ENCODE data around the gene ABCC1.
"Not testable (repeated sequence)": the region's sequence is repeated elsewhere in the genome, so short reads cannot be mapped to it uniquely, and the experiment has no call there.

Gene ABCC1

DNA sequence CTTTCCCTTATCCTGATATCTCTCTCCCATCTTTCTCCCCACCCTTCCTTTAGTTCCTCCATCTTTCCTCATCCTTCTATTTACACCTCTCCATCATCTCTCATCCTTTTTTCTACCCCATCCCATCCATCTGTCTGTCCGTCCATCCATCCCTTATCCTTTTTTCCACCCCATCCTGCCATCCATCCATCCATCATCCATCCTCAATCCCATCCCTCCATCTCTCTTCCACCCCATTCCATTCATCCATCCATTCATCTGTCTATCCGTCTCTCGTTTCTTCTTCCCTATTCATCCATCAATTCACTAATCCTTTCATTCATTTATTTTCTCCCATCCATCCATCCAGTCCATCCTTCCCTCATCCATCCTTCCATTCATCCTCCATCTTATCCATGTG, 205.8 kb downstream of the ABCC1 start:
- no peak overlapping the region for H3K4me3 ChIP-seq (ENCODE audit: low read depth, low read length)
- TF ChIP-seq, protein P1, sequence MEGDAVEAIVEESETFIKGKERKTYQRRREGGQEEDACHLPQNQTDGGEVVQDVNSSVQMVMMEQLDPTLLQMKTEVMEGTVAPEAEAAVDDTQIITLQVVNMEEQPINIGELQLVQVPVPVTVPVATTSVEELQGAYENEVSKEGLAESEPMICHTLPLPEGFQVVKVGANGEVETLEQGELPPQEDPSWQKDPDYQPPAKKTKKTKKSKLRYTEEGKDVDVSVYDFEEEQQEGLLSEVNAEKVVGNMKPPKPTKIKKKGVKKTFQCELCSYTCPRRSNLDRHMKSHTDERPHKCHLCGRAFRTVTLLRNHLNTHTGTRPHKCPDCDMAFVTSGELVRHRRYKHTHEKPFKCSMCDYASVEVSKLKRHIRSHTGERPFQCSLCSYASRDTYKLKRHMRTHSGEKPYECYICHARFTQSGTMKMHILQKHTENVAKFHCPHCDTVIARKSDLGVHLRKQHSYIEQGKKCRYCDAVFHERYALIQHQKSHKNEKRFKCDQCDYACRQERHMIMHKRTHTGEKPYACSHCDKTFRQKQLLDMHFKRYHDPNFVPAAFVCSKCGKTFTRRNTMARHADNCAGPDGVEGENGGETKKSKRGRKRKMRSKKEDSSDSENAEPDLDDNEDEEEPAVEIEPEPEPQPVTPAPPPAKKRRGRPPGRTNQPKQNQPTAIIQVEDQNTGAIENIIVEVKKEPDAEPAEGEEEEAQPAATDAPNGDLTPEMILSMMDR (IDR thresholded peaks at IDR 0.05; ENCODE audit: insufficient read depth, low read length, missing control alignments) = no peak
- ChIA-PET CTCF (no interaction called here), POLR2A (no interaction called here)
- DNase-seq (ENCODE audit: low read depth, low spot score) = no peak

DNA sequence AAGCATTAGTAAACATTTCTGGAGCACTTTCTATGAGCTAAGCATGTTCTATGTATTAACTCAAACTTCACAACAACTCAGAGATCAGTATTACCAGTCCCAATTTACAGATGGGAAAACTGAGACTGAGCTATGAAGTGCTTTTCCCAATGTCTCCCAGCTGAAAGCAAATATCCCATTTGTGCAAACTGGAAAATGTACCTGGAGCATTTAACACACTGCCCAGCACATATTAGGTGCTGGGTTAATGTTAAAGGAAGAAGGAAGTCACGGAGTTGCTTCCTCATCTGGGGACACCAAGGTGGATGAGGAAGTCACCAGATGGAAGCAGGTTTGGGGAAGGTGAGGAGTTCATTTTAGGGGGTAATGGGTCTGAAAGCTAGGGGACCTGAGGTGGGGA, 207.8 kb downstream of the ABCC1 start:
- ChIA-PET CTCF (interaction anchor here (1.0 to 1.8 kb wide), 3 partner anchors 12 to 32 kb away, joined by 3 to 4 read pairs (median 3); no protein-coding TSS in a partner anchor), POLR2A (no interaction called here)
- no peak overlapping the region for H3K4me3 ChIP-seq (ENCODE audit: low read depth, low read length)
- DNase-seq (ENCODE audit: low read depth, low spot score) = no peak
- TF ChIP-seq, protein P1 (IDR thresholded peaks at IDR 0.05; ENCODE audit: insufficient read depth, low read length, missing control alignments) = no peak

DNA sequence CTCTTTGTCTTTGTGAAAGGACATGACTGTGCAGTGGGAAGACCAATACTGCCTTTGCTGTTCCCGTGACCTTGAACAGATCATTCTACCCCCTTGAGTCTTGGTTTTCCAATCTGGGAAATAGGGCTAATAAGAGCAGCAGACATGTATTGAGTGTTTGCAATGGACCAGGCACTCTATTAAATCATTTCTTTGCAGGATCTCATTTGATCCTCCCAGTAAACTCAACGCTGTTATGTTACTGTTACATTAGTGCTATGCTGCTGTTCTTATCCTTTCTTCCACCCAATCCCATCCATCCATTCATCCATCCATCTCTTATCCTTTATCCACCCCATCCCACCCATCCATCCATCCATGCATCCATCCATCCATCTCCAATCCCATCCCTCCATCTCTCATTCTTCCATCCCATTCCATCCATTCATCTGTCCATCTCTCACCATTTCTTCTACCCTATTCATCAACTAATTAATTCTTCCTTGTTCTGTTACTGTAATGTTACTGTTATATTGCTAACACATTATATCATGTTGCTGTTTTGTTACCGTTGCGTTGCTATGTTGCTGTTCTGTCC, 208.8 kb downstream of the ABCC1 start:
- no peak overlapping the region for H3K4me3 ChIP-seq (ENCODE audit: low read depth, low read length)
- DNase-seq (ENCODE audit: low read depth, low spot score) = no peak
- ChIA-PET CTCF (interaction anchor here (1.4 kb wide), 1 partner anchor 31 kb away, joined by 3 read pairs; no protein-coding TSS in a partner anchor), POLR2A (no interaction called here)
- TF ChIP-seq, protein P1 (IDR thresholded peaks at IDR 0.05; ENCODE audit: insufficient read depth, low read length, missing control alignments) = no peak

DNA sequence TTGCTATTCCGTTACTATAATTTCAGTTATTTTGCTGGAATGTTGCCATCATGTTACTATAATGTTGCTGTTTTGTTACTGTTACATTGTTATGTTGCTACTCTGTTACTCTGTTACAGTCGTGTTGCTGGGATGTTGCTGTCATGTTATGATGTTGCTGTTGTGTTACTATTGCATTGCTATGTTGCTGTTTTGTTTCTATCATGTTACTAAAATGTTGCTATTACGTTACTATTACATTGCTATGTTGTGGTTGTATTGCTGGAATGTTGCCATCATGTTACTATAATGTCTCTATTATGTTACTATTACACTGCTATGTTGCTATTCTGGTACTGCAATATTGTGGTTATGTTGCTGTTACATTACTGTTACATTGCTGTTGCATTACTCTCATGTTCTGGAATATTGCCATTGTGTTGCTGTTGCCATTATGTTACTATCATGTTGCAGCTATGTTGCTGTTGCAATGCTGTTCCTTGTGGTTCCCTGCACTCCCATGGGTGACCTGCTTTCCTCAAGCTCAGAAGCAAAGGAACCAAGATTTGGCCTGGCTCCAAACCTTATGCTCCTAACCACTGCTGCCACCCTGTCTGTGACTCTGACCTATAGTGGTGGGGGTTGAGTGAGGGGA, 209.4 kb downstream of the ABCC1 start:
- POLR2A ChIA-PET = no interaction called here
- CTCF ChIA-PET = no interaction called here
- TF ChIP-seq, protein P1 (IDR thresholded peaks at IDR 0.05; ENCODE audit: insufficient read depth, low read length, missing control alignments) = no peak
- DNase-seq (ENCODE audit: low read depth, low spot score) = no peak
- H3K4me3 ChIP-seq (ENCODE audit: low read depth, low read length) = no peak overlapping the region

DNA sequence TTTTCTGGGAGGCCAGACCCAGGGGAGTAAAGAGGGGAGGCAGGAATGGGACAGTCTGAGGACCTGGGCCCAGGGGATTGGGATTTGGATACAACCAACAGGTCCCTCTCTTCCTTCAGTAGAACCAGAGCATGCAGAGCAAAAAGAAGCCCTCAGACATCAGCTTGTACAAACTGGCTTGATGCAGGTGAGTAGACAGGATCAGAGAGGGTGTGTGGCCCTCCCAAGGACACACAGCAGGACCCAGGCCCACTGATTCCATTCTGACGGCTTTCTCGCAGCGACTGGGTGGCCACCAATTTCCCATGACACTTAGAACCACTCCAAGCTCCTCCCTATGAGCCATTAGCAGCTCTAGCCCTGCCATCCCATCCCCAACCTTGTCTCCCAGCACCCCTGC, 210.2 kb downstream of the ABCC1 start:
- CTCF ChIA-PET = interaction anchor here (0.6 kb wide), 1 partner anchor 32 kb away, joined by 4 read pairs; no protein-coding TSS in a partner anchor
- no peak for DNase-seq (ENCODE audit: low read depth, low spot score)
- TF ChIP-seq, protein P1 (IDR thresholded peaks at IDR 0.05; ENCODE audit: insufficient read depth, low read length, missing control alignments) = no peak
- POLR2A ChIA-PET = no interaction called here
- H3K4me3 ChIP-seq (ENCODE audit: low read depth, low read length) = no peak overlapping the region

DNA sequence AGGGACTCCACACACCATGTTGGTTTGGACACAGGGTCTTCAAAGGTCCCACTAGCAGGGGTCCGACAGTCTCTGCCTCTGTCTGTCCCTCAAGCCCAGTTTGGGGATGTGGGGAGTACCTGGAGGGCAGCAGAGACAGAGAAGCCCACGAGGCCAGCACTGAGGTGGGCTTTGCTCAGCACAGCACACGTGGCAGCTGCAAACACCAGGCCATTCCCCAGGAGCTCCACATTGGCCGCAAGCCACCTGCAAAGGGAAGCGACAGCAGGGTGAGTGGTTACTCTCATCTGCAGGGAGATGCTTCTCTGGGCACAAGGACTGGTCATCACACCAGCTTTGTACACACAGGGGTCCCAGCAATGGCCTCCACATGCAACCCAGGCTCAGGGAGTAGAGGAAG, 211.9 kb downstream of the ABCC1 start:
- no peak for DNase-seq (ENCODE audit: low read depth, low spot score)
- ChIA-PET CTCF (no interaction called here), POLR2A (no interaction called here)
- no peak overlapping the region for H3K4me3 ChIP-seq (ENCODE audit: low read depth, low read length)
- TF ChIP-seq, protein P1 (IDR thresholded peaks at IDR 0.05; ENCODE audit: insufficient read depth, low read length, missing control alignments) = no peak

DNA sequence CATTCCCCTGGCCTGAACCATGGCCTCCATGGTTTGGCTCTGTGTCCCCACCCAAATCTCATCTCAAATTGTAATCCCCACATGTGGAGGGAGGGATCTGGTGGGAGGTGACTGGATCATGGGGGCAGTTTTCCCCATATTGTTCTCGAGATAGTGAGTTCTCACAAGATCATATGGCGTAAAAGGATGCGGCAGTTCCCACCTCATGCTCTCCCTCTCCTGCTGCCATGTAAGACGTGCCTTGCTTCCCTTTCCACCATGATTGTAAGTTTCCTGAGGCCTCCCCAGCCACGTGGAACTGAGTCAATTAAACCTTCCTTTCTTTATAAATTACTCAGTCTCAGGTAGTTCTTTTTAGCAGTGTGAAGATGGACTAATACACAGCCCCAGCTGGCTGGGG, 212.4 kb downstream of the ABCC1 start:
- POLR2A ChIA-PET; CTCF ChIA-PET; H3K4me3 ChIP-seq (ENCODE audit: low read depth, low read length); DNase-seq (ENCODE audit: low read depth, low spot score): not testable (repeated sequence)
